NCI-H1436 treated with DMSO at 0.1 percent for 48 hours (cell line): ENCODE measurements around the gene SLC35E1.

Experiments
- DNase-seq: peaks from one replicate; lab custom pipeline; 2025; lab: John Stamatoyannopoulos, UW

Gene SLC35E1

GRCh38 chr19:16572332-16573211, at the start of gene SLC35E1:
SLC35E1 (minus strand) TSS chr19:16572415; CDS start chr19:16572364, 51 bp downstream.
- DNase-seq, result peak; percentile 77

- no peak for DNase-seq
Observed at GRCh38 chr19:16621165-16621800, 49.1 kb upstream of the SLC35E1 start.

DNA sequence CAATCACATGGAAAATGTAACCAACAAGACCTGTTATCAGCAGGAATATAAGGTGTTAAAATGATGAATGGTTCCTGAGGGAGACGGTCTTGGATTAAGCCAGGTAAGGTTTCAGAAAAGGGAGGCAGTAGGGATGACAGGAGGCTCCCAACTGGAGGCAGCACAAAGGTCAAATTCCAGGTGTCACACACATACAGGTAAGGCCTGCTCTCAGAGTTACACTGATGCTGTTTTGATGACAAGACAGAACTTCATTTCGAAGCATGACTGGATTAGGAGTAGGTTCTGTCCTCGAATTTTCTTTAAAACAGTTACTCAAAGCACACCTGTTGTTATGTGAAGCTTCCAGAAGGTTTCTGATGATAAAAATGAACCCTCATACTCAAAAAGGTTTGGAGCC, 48.4 kb upstream of the SLC35E1 start:
- no peak for DNase-seq

GRCh38 chr19:16620018-16620417, 47.8 kb upstream of the SLC35E1 start:
- DNase-seq, result no peak

DNA sequence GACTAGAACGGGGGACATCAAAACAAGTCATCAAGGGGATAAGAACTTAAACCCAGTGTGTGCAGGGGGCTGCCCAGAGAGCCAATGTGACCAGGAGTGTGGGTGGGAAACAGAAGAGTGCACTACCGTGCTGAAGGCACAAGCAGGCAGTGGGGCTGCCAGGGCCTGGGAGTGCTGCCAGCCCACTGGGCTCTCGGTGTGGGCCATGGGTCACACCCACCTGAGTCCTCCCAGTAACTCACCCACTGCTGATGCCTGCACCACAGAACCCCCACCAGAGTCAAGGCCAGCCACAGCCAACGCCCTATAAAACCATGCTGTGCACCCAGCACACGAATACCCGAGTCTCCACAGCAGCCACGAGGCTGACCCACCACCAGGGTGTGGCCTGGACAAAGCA, 47.2 kb upstream of the SLC35E1 start:
- no peak for DNase-seq

- DNase-seq, result no peak
Observed at GRCh38 chr19:16618248-16618647, 46.0 kb upstream of the SLC35E1 start.

GRCh38 chr19:16615808-16616207, 43.6 kb upstream of the SLC35E1 start:
- no peak for DNase-seq

DNA sequence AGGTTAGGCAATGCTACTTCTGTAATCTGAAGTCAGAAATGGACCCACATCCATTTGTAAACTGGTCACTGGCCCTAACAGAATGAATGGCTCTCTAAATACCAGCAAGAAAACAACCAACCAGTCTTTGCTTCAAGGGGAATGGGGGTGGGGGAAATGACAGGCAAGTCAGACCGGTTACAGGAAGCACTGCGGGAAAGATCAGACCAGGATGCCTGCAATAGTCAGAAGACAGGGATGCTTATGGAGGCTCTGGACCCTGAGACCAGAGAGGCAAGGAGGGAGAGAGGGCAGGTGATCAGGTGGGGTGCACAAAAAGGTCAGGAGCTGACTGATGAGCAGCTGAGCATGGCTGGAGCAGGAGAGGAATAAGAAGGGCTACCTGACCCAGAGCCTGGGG, 42.7 kb upstream of the SLC35E1 start:
- no peak for DNase-seq

DNA sequence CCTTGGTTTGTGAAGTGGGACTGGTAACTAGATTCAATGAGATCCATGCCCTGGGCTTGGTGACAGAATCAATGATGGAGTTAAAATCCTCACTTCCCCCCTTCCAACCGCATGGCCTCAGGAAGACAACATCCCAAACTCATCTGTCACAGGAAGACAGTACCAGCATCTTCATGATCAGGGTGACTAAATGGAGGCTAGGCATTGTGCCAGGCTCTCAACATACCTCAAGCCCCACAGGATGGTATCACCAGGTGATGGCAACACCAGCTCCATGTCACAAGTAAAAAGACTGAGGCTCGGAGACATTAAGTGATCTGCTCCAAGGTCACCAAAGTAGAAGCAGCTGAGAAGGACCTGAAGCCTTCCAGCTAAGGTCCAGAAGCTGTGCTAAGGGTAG, 41.6 kb upstream of the SLC35E1 start:
- no peak for DNase-seq

DNA sequence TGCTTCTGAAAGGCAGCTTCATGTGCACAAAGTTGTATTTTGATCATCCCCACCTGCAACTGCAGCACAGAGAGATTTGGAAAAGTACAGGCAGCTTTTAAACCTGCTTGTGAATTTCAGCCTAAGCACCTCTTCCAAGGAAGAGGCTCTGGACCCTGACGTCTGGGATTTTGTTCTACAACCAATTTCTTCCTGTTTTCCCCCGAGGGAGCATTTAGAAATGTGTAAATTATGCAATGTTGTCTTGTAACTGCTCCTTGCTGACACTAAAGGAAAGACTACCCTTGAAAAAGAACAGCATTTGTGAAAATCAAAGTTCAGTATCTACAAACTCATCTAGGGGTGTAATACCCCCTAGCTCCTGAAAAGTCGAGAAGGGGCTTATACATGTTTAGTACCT, 40.4 kb upstream of the SLC35E1 start:
- no peak for DNase-seq

DNA sequence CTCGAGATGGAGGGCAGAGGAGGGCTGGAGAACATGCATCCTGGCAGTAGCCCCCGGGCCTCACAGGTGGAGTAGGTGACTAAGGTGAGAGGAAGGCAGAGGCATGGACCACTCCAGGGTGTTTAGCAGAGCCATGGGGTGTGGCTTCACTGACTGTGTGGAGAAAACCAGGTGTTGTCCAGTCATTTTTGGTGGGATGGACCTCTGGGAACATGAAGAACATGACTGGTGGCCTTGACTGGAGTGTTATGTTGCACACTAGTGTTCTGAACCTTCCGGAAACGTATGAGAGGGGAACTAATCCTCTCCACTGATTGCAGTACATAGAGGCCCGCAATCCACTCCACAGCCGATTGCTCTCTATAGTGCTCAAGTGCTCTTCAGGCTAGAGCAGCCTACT, 38.9 kb upstream of the SLC35E1 start:
- DNase-seq, result no peak

GRCh38 chr19:16609511-16610200, 37.4 kb upstream of the SLC35E1 start:
- DNase-seq, result no peak

DNA sequence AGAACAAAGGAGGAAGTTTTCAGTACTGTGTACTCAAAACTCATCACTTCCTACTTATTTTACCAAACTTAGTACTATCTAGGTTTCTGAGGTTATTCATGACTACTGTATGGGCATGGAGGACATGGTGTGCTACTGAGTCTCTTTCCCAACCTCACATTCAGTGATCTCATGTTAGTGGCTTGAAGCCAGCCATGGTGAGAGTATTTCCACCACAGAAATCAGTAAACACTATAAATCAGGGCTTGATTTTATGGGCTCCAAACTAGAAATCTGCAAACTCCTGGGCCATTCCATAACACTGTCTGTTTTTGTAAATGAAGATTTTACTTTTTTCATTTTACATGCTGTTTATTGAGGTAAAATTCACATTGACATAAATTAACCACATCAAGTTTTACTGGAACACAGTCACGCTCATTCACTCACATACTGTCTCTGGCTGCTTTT, 36.1 kb upstream of the SLC35E1 start:
- DNase-seq, result no peak

DNA sequence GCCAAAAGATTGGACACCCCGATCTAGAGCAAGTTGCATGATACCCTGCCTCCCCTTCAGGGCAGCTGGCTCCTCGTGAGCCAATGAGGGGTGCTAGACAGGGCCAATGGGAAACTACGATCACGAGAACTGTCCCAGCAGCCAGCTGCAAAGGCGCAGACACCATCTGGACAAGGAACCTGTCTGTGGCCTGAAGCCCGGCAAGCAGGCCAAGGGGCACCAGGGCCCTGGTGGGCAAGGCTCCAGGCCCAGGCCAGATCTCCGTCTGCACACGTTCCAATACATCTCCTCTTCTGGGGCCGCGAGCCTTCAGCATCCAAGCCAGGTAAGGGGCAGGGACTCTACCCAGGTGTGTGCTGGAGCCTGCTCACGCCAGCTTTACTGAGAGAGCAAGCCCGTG, 35.6 kb upstream of the SLC35E1 start:
- DNase-seq, result no peak

DNA sequence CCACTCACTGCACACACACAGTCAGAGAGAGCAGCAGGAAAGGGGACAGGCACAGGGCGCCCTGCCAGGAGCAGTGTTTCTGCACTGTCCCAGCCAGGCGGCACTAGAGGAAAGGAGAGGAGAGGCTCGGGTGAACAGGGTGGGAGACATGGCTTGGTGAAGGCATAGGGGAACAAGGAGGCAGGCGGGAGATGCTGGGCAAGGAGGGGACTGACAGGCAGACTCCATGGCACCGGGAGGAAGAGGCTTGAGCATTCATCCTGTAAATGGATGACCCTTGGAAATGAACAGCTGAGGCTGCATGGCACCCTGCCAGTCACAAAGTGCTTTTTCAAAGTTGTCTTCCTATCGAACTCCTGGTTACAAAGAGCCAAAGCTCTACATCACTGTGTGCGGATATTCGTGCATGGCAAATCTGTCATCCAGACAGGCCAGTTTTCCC, 33.4 kb upstream of the SLC35E1 start:
- no peak for DNase-seq

- DNase-seq, result no peak
Observed at GRCh38 chr19:16605115-16605514, 32.9 kb upstream of the SLC35E1 start.

GRCh38 chr19:16604615-16605014, 32.4 kb upstream of the SLC35E1 start:
- no peak for DNase-seq

DNA sequence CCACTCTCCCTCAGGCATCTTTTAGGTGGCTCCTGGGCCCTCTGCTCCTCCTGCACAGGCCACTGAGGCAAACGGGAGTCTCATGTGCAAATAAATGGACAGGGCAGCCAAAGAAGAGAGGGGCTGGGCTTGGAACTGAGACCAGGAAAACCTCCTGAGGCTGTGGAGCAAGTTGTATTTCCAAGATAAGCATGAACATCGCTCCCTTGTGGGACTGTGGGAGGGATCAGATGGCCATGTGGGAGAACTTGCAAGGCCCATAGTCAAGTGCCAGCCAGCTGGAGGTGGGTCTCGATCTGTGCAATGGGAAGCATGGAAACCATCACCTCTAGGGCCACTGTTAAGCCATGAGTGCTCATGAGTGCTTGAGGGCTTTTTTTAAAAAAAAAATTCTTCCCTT, 30.9 kb upstream of the SLC35E1 start:
- DNase-seq, result no peak

DNA sequence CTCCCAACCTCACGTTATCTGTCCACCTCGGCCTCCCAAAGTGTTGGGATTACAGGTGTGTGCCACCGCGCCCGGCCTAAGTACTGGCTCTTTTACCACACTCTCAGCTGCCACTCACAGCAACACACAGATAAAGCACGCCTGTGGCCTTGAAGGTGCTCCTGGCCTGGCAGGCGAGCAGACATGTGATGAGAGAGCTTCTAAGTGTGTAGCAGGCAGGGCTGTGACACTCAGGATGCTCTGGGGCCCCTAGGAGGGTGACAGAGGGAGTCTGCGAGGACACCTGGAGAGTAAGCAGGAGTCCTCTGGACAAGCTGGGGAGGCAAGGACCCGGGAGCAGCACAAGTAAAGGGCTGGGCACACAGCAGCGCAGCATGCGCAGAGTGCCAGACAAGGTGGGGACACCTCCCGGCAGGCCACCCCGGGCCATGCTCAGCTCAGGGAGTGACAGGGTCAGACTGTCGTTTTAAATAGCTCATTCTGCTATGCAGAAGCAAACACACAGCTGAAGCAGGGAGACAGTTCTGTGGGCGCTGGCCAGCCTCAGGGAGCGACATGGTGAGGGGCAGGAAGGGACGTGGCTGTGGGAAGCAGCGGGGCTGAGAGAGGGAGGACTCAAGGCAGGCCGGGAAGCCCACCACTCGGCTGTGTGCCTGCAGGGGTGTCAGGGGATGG, 29.3 kb upstream of the SLC35E1 start:
- no peak for DNase-seq

- DNase-seq, result no peak
Observed at GRCh38 chr19:16600824-16601223, 28.6 kb upstream of the SLC35E1 start.

GRCh38 chr19:16599655-16600346, 27.6 kb upstream of the SLC35E1 start:
- DNase-seq, result no peak

- DNase-seq, result no peak
Observed at GRCh38 chr19:16598848-16599247, 26.6 kb upstream of the SLC35E1 start.
